HG03469 (cell line): ENCODE results near the gene LRMDA.

Source experiments
- ATAC-seq: cut with Tn5 transposase; IDR thresholded peaks from one replicate; pipeline ENCODE4 v1.9.1; 2021; ENCODE audit warnings: mild to moderate bottlenecking, moderate library complexity, moderate number of reproducible peaks; ENCODE audit not compliant: unreplicated experiment

The LRMDA gene

GRCh38 chr10:76029782-76030181 lies 598.4 kb downstream of the LRMDA start:
- no peak for ATAC-seq

GRCh38 chr10:76031099-76031498 lies 599.7 kb downstream of the LRMDA start:
- ATAC-seq, result no peak

GRCh38 chr10:76031769-76032699 lies 600.6 kb downstream of the LRMDA start:
- no peak for ATAC-seq

- no peak for ATAC-seq
These were observed 601.2 kb downstream of the LRMDA start for GRCh38 chr10:76032700-76033039.

GRCh38 chr10:76033457-76034196 lies 602.2 kb downstream of the LRMDA start:
- ATAC-seq, result no peak

- no peak for ATAC-seq
These were observed 603.2 kb downstream of the LRMDA start for GRCh38 chr10:76034353-76035205.

GRCh38 chr10:76035206-76036110 lies 604.0 kb downstream of the LRMDA start:
- ATAC-seq, result no peak

- ATAC-seq, result peak; percentile 79
These were observed 604.9 kb downstream of the LRMDA start for GRCh38 chr10:76036111-76036940.

- no peak for ATAC-seq
These were observed 605.5 kb downstream of the LRMDA start for GRCh38 chr10:76036962-76037361.

- no peak for ATAC-seq
These were observed 606.2 kb downstream of the LRMDA start for GRCh38 chr10:76037531-76038155.

- no peak for ATAC-seq
These were observed 607.3 kb downstream of the LRMDA start for GRCh38 chr10:76038696-76039095.

- ATAC-seq, result no peak
These were observed 608.8 kb downstream of the LRMDA start for GRCh38 chr10:76040107-76040829.

GRCh38 chr10:76040830-76041220 lies 609.4 kb downstream of the LRMDA start:
- no peak for ATAC-seq

GRCh38 chr10:76041551-76041950 lies 610.1 kb downstream of the LRMDA start:
- no peak for ATAC-seq

- no peak for ATAC-seq
These were observed 611.8 kb downstream of the LRMDA start for GRCh38 chr10:76043261-76043660.

- no peak for ATAC-seq
These were observed 613.3 kb downstream of the LRMDA start for GRCh38 chr10:76044751-76045150.

- ATAC-seq, result no peak
These were observed 613.8 kb downstream of the LRMDA start for GRCh38 chr10:76045174-76045573.

GRCh38 chr10:76047521-76047920 lies 616.1 kb downstream of the LRMDA start:
- ATAC-seq, result no peak
